Gastroesophageal sphincter (tissue), 3 donors: Measurements from ENCODE around the gene SIPA1.
"Not testable (repeated sequence)": the region's sequence is repeated elsewhere in the genome, so short reads cannot be mapped to it uniquely, and the experiment has no call there.

Source experiments
- EP300 ChIP-seq: sonication (generic); formaldehyde crosslinking; IDR thresholded peaks from one replicate; pipeline ENCODE4 v1.6.1; 2017; ENCODE audit warnings: antibody characterized with exemption, mild to moderate bottlenecking
- POLR2A ChIP-seq, 2 donors: fragments of 450-650 bp; IDR thresholded peaks; one replicate each; pipeline ENCODE4 v1.6.1; 2017; ENCODE audit warnings: antibody characterized with exemption in 2 of 2, mild to moderate bottlenecking in 2 of 2, moderate library complexity in 1 of 2
- POLR2AphosphoS5 ChIP-seq: sonication (generic); formaldehyde crosslinking; IDR thresholded peaks from one replicate; pipeline ENCODE4 v1.6.1; 2017; ENCODE audit warnings: antibody characterized with exemption
- TF ChIP-seq, protein P1 (sequence below), 4 experiments: fragments of 200-600 bp in 2 of 4; fragments of 450-650 bp in 2 of 4; sonication (generic) in 1 of 4; IDR thresholded peaks; one replicate each; pipeline ENCODE4 v1.5.1; 2017 to 2019; ENCODE audit warnings: antibody characterized with exemption in 4 of 4, mild to moderate bottlenecking in 2 of 4, moderate library complexity in 2 of 4

DNA sequence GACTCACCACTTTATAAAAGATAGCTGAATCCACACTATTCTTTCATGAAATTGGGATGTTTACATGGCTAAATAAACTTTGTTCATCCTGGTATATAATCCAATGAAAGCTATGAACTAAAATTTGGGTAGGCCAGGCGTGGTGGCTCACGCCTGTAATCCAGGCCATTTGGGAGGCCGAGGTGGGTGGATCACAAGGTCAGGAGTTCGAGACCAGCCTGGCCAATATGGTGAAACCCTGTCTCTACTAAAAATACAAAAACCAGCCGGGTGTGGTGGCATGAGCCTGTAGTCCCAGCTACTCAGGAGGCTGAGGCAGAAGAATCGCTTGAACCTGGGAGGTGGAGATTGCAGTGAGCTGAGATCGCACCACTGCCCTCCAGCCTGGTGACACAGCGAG lies 53.9 kb downstream of the SIPA1 start:
- not testable (repeated sequence) for TF ChIP-seq POLR2AphosphoS5; EP300; POLR2A (IDR thresholded peaks at IDR 0.05)
- TF ChIP-seq, protein P1, sequence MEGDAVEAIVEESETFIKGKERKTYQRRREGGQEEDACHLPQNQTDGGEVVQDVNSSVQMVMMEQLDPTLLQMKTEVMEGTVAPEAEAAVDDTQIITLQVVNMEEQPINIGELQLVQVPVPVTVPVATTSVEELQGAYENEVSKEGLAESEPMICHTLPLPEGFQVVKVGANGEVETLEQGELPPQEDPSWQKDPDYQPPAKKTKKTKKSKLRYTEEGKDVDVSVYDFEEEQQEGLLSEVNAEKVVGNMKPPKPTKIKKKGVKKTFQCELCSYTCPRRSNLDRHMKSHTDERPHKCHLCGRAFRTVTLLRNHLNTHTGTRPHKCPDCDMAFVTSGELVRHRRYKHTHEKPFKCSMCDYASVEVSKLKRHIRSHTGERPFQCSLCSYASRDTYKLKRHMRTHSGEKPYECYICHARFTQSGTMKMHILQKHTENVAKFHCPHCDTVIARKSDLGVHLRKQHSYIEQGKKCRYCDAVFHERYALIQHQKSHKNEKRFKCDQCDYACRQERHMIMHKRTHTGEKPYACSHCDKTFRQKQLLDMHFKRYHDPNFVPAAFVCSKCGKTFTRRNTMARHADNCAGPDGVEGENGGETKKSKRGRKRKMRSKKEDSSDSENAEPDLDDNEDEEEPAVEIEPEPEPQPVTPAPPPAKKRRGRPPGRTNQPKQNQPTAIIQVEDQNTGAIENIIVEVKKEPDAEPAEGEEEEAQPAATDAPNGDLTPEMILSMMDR (IDR thresholded peaks at IDR 0.05): not testable (repeated sequence)
